HL-60/S4 treated with retinoic acid at 250 ng/mL for 4 days and 3 days (cell line): ENCODE results near the gene TMEM150A.
"Not testable (repeated sequence)": the region's sequence is repeated elsewhere in the genome, so short reads cannot be mapped to it uniquely, and the experiment has no call there.

Experiments used
- in situ Hi-C: fragments of 300-500 bp; cut with MboI; formaldehyde crosslinking; loops from 2 replicates; pipeline ENCODE4 v1.7.0; 2022; ENCODE audit warnings: low sequenced_read_pairs

The TMEM150A gene

DNA sequence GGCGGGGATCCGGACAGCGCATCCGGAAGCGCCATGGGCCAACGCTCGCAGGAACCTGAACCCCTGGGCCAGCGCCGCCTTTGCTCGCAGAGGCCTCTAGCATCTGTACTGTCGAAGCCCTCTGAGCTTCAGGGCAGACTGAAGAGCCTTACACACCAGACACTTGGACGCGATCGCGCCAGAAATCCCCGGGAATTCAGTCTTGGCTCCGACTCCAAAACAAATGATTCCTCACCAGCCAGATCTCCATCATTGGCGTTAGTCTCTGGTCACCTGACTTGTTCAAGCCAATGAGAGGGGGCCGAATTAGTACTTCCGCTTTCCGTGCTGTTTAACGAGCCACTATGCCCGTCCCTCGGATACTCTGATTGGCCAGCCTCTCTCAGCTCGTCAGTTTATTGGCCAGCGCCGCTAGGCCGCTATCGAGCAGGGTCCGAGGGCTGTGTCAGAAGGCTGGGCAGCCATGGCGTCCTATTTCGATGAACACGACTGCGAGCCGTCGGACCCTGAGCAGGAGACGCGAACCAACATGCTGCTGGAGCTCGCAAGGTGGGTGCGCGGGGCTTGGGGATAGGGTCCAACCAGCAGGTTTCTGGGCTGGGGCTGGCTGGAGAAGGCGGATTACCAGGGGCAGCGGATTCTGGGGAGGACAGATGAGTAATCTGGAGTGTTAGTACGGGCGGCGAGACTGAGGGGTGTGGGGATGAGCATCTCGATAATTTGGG lies 7.0 kb downstream of the TMEM150A start, which contains the start of gene RNF181:
TSS of gene RNF181 (plus strand) at position 445 of the 725 bp plus-strand sequence. CDS start at position 464, 19 bp downstream.
- in situ Hi-C loops: no loop called here

DNA sequence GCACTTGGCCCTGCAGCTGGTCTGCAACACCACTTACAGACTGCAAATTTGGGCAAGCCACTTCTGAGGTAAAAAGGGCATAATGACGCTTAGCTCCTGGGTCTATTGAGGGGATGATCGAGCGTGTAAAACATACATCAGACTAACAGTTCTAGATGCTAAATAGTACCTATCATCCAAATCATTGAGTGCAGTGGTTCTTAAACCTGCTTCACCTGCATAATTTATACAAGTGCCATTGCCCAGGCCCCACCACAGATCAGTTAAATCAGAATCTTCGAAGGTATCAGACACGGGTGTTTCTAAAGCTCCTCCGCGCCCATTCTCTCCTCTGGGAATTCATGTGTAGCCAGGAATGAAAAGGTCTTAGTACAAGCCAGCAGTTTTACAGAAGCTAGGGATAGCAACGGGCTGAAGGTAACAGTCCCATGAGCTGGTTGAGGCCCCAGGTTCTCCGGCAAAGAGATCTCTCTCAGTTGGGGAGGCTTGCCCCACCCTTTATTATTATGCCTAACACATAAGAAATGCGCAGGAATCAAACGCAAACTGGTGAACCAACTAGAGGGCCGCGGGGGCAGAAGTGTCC lies 7.7 kb downstream of the TMEM150A start:
- in situ Hi-C loops: no loop called here

DNA sequence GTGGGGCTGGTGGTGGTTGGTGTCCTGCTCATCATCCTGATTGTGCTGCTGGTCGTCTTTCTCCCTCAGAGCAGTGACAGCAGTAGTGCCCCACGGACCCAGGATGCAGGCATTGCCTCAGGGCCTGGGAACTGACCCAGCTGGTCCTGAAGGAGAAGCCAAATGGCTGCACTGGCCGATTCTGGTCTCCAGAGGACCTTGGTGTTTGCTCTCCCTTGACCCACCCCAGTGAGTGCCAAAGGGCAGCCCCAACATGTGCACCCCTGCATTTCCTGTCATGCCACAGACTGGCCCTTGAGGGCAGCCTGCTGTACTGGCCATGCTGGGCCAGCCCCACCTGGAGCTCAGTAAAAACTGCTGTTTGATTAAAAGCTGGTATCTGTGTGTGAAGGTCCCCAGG lies 9.5 kb downstream of the TMEM150A start:
- in situ Hi-C loops: no loop called here

DNA sequence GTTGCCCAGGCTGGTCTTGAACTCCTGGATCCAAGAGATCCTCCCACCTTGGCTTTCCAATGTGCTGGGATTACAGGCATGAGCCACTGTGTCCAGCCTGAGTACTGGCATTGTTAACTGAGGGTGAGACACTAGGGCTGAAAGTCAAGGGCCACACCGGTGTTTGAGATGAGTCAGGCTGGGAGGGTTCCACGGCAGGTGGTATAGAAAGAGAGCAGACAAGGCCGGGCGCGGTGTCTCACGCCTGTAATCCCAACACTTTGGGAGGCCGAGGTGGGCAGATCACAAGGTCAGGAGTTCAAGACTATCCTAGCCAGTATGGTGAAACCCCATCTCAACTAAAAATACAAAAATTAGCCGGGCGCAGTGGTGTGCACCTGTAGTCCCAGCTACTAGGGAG lies 10.2 kb downstream of the TMEM150A start:
- in situ Hi-C loops: not testable (repeated sequence)

DNA sequence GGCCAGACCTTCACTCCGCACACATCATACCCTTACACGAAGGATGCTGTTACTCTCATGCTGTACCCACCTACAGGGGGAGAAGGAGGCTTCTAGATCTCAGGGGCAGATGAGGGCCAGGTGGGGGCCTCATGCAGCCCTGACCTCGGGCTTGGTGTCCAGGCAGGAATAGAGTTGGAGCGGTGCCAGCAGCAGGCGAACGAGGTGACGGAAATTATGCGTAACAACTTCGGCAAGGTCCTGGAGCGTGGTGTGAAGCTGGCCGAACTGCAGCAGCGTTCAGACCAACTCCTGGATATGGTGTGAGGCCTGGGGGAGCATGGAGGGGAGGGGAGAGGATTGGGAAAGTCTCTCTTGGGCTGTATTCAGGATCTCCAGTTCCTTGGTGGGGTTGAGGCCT lies 10.9 kb downstream of the TMEM150A start:
- in situ Hi-C loops: no loop called here

DNA sequence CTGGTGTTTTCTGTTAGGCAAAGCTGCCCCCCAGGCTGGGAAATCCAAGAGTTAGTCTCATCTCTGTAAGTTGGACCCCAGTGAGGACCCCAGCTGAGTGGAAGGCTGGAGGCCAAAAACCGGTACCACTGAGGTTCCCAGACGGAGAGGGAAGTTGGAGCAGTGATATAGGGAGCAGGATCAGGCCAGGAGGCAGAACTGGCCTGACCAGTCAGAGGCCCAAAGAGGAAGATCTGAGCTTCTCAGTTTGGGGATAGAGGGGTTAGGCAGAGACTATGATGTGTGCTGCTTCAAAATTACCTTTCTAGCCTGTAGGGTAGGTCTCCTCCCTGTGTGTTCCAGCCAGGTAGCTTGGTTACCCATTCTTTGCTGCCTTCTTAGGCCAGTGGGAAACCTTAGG lies 11.5 kb downstream of the TMEM150A start:
- in situ Hi-C loops: no loop called here

DNA sequence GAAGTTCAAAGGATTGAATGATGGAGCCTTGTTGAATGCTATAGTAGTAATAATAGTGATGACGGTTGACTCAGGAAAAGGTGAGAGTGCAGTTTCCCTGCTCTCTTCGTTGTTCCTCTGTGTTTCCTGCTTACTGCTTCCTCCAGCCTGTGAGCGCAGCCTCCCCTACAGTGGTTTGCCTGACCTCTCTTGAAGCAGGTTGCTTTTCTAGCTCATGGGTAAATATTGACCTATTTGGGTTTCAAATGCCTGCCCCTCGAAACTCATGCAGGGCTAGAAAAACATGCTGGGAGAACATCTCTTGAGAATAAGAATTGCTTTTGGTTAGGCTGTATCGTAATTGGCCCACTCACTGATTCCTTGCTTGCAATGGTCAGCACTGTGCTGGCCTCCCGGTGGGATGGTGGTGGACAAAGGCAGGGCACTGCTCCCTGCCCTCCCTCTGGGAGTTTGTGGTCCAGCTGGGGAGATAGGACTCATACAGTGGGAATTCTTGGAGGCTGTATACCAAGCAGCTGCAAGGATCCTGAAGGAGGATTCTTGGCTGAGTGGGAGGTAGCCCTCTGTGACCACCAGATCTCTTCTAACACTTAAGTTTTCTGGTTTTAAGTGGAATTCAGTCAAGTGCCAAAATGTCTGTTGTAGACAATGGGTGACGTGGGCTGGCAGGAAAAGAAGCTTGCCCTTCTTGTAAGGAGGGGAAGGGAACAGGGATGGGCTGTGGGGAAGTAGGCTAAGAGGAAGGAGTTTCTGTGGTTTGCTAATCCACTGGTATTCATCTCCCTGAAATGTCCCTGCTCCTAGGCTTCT lies 12.3 kb downstream of the TMEM150A start:
- in situ Hi-C loops: no loop called here

DNA sequence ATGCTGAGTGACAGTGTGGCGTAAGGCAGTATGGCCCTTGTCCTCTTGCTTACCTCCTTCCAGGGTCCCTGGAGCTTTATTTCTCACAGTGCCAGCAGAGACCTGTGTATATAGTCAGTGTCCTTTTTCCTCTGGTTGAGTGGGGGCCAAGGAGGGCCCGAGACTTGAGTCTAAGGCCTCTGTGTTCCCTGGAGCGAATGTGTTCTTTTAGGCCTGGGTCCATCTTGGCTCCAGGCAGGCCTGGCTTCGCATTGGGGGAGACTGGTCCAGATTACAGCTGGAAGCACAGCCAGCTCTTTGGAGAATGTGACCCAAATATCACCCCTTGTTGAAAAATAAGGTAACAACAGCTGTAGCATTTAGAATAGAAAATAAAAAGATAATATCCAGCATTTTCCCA lies 13.3 kb downstream of the TMEM150A start:
- in situ Hi-C loops: no loop called here

DNA sequence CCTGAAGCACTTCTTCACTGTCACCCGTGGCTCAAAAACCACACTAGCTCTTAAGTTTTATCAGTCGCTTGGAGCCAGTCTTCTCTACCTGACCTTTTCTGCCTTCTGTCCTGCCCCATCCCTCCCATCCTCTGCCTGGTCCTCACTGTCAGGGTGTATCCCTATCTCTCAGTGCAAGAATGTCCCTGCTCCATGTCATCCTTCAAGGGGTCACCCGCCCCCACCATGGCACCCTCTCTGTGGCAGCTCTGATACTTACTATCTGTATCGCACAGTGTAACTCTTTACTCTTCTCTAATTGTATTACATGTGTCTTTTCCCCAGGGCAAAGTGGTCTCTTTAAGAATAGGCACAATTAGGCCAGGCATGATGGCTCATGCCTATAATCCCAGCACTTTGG lies 13.9 kb downstream of the TMEM150A start:
- in situ Hi-C loops: no loop called here

DNA sequence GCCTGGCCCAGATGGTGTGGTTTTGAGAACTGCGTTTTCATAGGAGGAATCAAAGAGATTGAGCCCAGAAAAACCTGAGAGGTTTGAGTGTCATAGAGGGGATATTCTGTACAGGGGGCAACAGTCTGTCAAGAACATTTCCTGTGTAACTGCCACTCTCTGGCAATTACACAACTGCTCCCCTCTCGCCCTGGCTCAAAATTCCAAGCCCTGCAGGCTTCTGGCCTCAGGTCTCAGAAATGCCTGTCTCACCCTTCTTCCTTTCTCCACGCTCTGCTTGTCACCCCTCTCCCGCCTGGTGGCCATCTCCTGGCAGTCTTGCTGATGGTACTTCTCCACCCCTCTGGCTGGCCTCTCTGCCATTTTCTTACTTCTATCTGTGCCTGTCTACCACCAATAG lies 14.3 kb downstream of the TMEM150A start:
- in situ Hi-C loops: no loop called here

DNA sequence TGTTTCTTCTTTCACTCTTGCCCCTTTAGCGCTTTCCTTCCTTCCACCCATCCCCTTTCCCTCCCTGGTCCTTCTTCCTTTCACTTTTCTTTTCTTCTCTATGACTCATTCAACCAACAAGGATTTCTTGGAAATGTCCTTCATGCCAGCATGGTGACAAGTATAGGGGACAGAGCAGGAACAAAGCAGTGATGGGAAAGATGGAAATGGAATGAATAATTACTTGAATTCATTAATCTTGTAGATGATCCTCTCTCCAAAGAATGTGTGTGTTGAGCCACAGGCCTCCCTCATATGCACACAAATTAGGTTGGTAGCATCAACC lies 16.8 kb downstream of the TMEM150A start:
- in situ Hi-C loops: no loop called here

DNA sequence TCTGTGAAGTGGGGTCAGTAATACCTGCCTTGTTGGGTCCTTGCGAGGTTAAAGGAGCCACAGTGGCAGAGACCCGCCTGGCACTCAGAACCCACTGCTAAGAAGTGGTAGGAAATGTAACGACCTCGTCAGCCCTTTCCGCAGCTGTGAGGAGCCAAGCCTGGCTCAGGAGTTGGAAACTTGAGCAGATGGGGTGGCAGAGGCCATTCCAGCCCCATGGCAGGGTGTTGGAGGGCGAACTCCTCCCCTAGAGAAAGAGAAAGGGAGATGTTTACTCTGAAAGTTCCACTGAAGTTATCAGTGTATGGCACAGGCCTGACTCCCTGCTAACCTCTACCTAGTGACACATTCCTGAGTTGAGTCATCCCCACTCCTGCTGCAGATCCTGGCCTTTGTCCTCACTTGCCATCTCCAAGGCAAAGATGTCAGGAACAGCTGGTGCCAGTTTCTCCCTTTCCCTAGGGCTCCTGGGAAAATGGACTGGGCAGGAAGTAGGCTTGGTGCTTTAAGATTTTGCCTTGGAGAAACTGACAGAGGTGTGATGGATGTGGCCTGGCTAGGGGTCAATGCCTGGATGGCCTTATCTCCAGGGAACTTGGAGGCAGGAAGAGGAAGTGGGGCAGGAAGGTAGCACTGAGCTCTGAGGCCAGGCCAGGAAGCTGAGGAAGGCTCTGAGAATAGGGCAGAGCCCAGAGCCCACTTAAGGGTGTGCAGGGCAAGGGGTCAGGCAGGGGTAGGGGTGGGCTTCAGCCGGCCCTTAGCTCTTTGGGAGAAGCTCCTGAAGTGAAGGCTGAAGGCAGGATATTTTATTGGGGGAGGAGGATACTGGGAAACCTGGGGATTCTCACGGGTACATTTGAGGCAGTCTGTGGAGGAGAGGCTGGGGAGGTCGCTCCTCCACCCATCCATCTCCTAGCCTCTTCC lies 17.4 kb downstream of the TMEM150A start:
- in situ Hi-C loops: no loop called here

DNA sequence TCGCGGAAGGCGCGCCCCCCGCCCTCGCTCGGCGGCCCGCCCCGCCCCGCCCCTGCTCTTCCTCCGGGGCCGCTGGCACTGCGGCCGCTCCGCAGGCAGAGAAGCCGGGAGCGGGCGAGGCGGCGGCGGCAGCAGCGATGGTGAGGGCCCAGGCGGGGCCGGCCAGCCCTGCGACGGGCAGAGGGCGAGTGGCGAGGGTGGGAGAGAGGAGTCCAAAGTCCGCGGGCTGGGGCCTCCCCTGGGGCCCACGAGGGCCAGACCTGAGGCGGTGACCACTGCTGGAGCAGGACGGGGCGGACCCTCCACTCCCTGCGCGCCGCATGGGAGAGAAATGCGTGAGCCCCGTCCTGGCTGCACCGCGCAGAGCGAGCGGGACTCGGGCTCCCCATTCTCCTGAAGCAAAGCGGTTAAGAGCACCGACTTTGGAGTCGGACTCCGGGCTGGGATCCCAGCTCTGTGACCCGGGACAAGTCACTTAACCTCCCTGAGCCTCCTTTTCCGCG lies 18.1 kb downstream of the TMEM150A start, which contains the start of gene VAMP5:
TSS of gene VAMP5 (plus strand) at position 78 of the 503 bp plus-strand sequence. CDS start at position 138, 60 bp downstream.
- in situ Hi-C loops: no loop called here

DNA sequence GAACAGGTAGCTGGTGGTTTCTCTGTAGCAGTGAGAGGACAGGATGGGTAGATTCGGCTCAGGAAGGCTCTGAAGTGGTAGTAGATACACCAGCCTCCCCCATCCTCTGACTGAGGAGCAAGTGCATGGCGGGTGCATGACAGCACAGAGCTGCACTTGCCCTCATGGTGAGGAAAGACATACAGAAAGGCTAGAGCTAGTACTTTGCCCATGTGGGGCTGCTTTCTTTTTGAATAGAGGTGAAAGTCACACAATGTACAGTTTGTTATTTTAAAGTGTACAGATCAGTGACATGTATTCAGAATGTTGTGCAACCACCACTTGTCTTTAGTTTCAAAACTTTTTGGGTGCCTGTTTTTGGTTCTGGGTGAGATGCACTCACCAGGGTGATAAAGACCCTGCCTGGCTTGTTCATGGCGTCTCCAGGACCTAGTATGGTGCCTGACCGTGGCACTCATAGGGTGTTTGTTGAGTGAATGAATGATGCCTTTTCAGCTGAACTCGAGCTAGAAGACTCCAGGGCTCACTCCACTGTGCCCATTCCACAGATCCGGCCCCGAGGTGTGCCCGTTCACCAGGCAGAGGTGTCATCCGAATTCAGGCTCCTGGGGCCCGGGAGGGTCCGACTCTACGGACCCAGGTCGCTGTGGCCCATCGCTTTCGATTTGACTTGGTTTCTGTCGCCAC lies 18.7 kb downstream of the TMEM150A start:
- in situ Hi-C loops: no loop called here

DNA sequence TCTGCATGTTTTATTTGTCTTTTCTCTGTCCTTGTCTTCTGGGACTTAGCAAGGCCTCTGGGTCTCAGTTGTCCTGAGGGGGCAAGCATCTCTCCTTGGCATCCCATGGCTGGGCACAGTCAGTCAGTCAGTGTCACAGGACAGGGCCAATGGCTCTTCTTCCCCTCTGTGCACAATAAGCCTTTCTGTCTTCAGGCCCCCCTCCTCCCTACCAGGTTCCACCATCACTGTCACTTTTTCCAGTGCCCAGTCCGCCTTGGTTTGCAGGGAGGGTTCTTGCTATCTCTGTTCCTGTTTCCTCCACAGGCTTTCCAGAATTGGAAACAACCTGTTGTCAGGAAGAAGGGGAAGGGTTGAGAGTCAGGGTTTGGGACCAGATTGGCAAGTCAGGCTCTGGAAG lies 20.0 kb downstream of the TMEM150A start:
- in situ Hi-C loops: no loop called here

DNA sequence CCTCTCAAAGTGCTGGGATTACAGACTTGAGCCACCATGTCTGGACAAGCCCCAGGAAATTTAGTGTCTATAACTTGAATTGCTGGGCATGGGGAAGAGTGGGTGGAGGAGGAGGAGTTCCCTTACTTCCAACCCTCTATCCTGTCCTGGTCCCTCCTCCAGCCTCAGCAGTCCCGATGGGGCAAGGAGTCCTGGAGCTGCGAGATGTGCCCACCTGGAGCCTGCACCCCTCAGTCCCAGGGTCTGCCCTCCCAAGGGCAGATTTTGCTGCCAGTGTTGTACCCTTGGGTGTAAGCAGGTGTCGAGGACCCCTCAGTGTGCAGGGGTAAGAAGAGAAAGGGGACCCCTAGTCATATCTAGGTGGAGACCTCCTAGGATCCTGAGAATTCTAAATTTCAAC lies 22.3 kb downstream of the TMEM150A start:
- in situ Hi-C loops: no loop called here

DNA sequence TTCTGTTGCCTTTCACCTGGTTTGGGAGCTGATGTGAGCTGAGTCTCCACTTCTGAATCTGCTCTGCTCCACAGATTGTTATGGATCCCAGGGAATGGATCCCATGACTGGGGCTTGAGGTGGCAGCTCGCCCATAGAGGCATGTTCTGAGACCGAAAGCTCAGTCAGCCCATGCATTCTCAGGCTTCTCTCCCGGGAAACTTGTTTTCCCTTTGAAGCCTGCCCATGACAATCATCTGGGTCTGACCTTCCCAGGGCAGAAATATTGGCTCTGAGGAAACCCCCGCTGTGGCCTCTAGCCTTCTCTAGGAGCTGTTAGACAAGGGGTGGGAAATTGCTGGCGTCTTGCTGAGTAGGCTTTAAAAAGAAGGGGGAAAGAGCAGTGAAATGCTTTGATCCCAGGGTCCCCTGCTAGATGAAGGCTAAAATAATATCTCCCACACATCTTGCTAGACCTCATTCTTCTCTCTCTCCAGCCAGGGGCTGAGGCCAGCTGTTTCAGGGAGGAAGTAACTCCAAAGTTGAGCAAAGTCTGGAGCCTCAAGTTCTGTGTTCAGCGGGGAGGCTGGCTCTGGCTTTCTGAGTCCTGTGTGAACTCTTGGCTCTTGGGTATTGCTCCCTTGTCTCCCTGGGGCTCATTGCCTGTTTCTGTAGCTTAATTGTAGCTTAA lies 23.1 kb downstream of the TMEM150A start:
- in situ Hi-C loops: no loop called here

DNA sequence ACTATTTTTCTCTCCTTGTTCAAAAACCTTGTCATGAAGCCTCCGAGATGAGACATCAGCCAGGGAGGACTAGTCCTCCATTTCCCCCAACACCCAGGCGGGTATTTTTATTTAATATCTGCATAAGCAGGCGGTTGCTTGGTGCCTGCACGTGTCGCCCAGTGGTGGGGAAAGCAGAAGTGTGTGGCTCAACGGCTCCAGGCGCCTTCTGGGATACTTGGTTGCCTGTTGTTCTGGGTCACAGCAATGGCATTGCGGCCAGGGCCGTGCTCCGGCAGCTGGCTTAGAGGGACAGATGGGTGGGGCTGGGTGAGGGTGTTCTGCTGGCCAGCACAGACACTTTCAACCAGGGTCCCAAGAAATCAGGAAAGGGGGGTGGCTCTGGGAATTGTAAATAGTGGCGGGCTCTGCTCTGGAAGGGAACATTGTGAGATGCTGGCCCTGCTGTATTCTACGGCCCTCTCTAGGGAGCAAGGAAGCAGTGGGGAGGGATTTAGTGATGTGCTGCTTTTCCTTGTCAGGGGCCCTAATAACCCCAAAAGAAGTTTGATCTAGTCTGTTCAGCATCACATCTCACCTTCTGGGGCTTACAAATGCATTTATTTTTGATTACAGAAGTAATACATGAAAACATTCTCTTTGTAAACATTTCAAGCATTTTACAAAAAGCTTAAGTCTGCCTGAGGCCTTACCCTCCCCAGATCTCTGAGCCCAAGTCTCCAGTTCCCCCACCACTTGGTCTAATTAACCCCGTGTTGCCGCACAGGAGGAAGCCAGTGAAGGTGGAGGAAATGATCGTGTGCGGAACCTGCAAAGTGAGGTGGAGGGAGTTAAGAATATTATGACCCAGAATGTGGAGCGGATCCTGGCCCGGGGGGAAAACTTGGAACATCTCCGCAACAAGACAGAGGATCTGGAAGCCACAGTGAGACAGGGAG lies 24.0 kb downstream of the TMEM150A start:
- in situ Hi-C loops: no loop called here
